DND-41 (cell line): Measurements from ENCODE around the gene BIRC6.

Source experiments
- CTCF ChIP-seq: IDR thresholded peaks from 2 replicates; pipeline ENCODE4 v1.5.1; 2012; ENCODE audit warnings: borderline replicate concordance, low read length, moderate library complexity, mild to moderate bottlenecking; ENCODE audit not compliant: poor library complexity, severe bottlenecking; ENCODE audit errors: extremely low read depth
- EZH2 ChIP-seq: IDR thresholded peaks from 3 replicates; pipeline ENCODE4 v1.6.1; 2012; ENCODE audit warnings: borderline replicate concordance, low read depth, mild to moderate bottlenecking, moderate library complexity, low read length, inconsistent platforms; ENCODE audit not compliant: severe bottlenecking

GRCh38 chr2:32422133-32422532 lies 65.3 kb downstream of the BIRC6 start:
- TF ChIP-seq CTCF (no peak), EZH2 (no peak)
